ENCODE measurements around the gene ZNF821.
"Not testable (repeated sequence)": the region's sequence is repeated elsewhere in the genome, so short reads cannot be mapped to it uniquely, and the experiment has no call there.

The ZNF821 gene

GRCh38 chr16:71811261-71811803 is 72.7 kb downstream of the ZNF821 start:
- H3K4me3 ChIP-seq (ENCODE audit: low read depth, low read length): no peak overlapping the region
- TF ChIP-seq CTCF (IDR thresholded peaks at IDR 0.05; ENCODE audit: control insufficient read depth, extremely low read depth, insufficient read depth): no peak
- DNase-seq (ENCODE audit: low read depth): no peak

DNA sequence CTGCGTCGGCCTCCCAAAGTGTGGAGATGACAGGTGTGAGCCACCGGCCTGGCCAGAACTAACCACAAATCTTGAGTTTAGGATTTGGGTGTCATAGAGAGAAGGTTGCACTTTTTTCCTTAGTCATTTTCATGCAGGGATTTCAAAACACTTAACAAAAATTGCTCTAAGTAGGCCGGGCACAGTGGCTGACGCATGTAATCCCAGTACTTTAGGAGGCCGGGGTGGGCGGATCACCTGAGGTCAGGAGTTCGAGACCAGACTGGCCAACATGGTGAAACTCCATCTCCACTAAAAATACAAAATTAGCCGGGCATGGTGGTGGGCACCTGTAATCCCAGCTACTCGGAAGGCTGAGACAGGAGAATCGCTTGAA is 73.8 kb downstream of the ZNF821 start:
- not testable (repeated sequence) for DNase-seq (ENCODE audit: low read depth); H3K4me3 ChIP-seq (ENCODE audit: low read depth, low read length)
